B cell (primary cell): ENCODE data around the gene PSAPL1. TPM values are rescaled to one million over a fixed set of nuclear protein-coding genes. Genes with fewer than 3 reads are reported as not detected.

Source experiments
- ATAC-seq: fragments of 200-7000 bp; cut with Tn5 transposase; one replicate; pipeline ENCODE4 v1.10.0; 2021; ENCODE audit warnings: low read depth, mild to moderate bottlenecking, moderate number of reproducible peaks, moderate library complexity
- CTCF ChIA-PET: fragments of 350-600 bp; sonication (Branson Sonifier 250); formaldehyde crosslinking; loops from one replicate; lab custom pipeline; 2021; ENCODE audit warnings: antibody characterized with exemption, inconsistent platforms; lab: Charles Lee
- POLR2A ChIA-PET: fragments of 350-600 bp; sonication (Branson Sonifier 250); formaldehyde crosslinking; loops from one replicate; lab custom pipeline; 2021; ENCODE audit warnings: antibody characterized with exemption; lab: Charles Lee
- DNase-seq: peaks from one replicate; pipeline ENCODE4 v3.0.0; 2013
- H2AFZ ChIP-seq: 2 replicates; pipeline ENCODE4 v1.6.1; 2012; ENCODE audit warnings: mild to moderate bottlenecking, low read depth, low read length; ENCODE audit not compliant: insufficient read depth, poor library complexity, severe bottlenecking
- H3K27ac ChIP-seq, 2 donors: 1 replicate in 1 of 2; 2 replicates in 1 of 2; pipeline ENCODE4 v1.5.1; 2012 to 2013; ENCODE audit warnings: low read length in 2 of 2, mild to moderate bottlenecking in 2 of 2, moderate library complexity in 1 of 2
- H3K27me3 ChIP-seq, 4 experiments: fragments of 200-600 bp in 1 of 4; sonication (generic) in 1 of 4; replicated peaks in 1 of 4; 1 replicate in 2 of 4; 2 replicates in 2 of 4; pipeline versions ENCODE4 v1.6.1 to v1.7.0; 2013 to 2016; ENCODE audit warnings: low read length in 3 of 4, mild to moderate bottlenecking in 2 of 4, mixed read lengths in 1 of 4, moderate library complexity in 1 of 4; ENCODE audit not compliant: insufficient read depth in 4 of 4, control insufficient read depth in 3 of 4; ENCODE audit errors: control extremely low read depth in 1 of 4
- H3K36me3 ChIP-seq, 2 experiments: replicated peaks in 1 of 2; 1 replicate in 1 of 2; 2 replicates in 1 of 2; pipeline versions ENCODE4 v1.6.1 to v1.7.1; 2013; ENCODE audit warnings: low read length in 1 of 2; ENCODE audit not compliant: insufficient read depth in 2 of 2, control insufficient read depth in 1 of 2; ENCODE audit errors: control extremely low read depth in 1 of 2, extremely low read depth in 1 of 2
- H3K4me1 ChIP-seq, 2 donors: fragments of 200-600 bp in 1 of 2; sonication (generic) in 1 of 2; 1 replicate in 1 of 2; 2 replicates in 1 of 2; pipeline versions ENCODE4 v1.5.1 to v1.6.1; 2013 to 2017; ENCODE audit warnings: low read length in 2 of 2; ENCODE audit not compliant: control insufficient read depth in 2 of 2, insufficient read depth in 2 of 2
- H3K4me2 ChIP-seq: replicated peaks from 2 replicates; pipeline ENCODE3; 2012; ENCODE audit warnings: mild to moderate bottlenecking, low read depth, low read length; ENCODE audit not compliant: poor library complexity, severe bottlenecking
- H3K4me3 ChIP-seq, 5 experiments: fragments of 200-600 bp in 1 of 5; sonication (generic) in 1 of 5; 1 replicate in 3 of 5; 2 replicates in 2 of 5; pipeline versions ENCODE4 v1.5.1 to v1.7.0; 2011 to 2016; ENCODE audit warnings: low read length in 4 of 5, mild to moderate bottlenecking in 4 of 5, low read depth in 2 of 5, control low read depth in 1 of 5, moderate library complexity in 1 of 5; ENCODE audit not compliant: insufficient read depth in 1 of 5; ENCODE audit errors: control extremely low read depth in 1 of 5, extremely low read depth in 1 of 5
- H3K79me2 ChIP-seq: fragments of 200-600 bp; sonication (generic); one replicate; pipeline ENCODE4 v1.6.0; 2016; ENCODE audit warnings: low read length; ENCODE audit not compliant: control insufficient read depth, insufficient read depth
- H3K9ac ChIP-seq: fragments of 200-600 bp; sonication (generic); 2 replicates; pipeline ENCODE4 v1.6.1; 2017; ENCODE audit warnings: mild to moderate bottlenecking, low read length, moderate library complexity
- H3K9me3 ChIP-seq, 3 donors: one replicate each; pipeline versions ENCODE4 v1.6.1 to v1.7.1; 2013; ENCODE audit warnings: low read length in 2 of 3; ENCODE audit not compliant: control insufficient read depth in 2 of 3, insufficient read depth in 1 of 3; ENCODE audit errors: control extremely low read depth in 1 of 3
- H4K20me1 ChIP-seq: 2 replicates; pipeline ENCODE4 v1.6.0; 2012; ENCODE audit warnings: mild to moderate bottlenecking, low read length; ENCODE audit not compliant: insufficient read depth, control insufficient read depth, poor library complexity, severe bottlenecking
- H3K27ac Mint-ChIP-seq: one replicate; pipeline ENCODE4 v1.8.0; 2021; ENCODE audit warnings: mixed read lengths
- H3K27me3 Mint-ChIP-seq: one replicate; pipeline ENCODE4 v1.8.0; 2021; ENCODE audit warnings: mixed read lengths
- H3K4me1 Mint-ChIP-seq: one replicate; pipeline ENCODE4 v1.8.0; 2021; ENCODE audit warnings: mixed read lengths
- H3K4me3 Mint-ChIP-seq: one replicate; pipeline ENCODE4 v1.8.0; 2021; ENCODE audit warnings: mixed read lengths
- H3K9me3 Mint-ChIP-seq: one replicate; pipeline ENCODE4 v1.8.0; 2022; ENCODE audit warnings: mixed read lengths; ENCODE audit not compliant: insufficient read depth
- EZH2 ChIP-seq: IDR thresholded peaks from 2 replicates; pipeline ENCODE4 v1.6.1; 2012; ENCODE audit warnings: borderline replicate concordance, low read depth, mild to moderate bottlenecking, moderate library complexity, low read length; ENCODE audit not compliant: insufficient read depth, poor library complexity, severe bottlenecking
- WGBS: methylation state at CpG from one replicate; pipeline ENCODE4 v1.1.5; 2013; ENCODE audit warnings: missing lambda C conversion rate; ENCODE audit not compliant: insufficient coverage; 5-methylcytosine and 5-hydroxymethylcytosine counted together
- intact Hi-C: fragments of 100-400 bp; cut with micrococcal nuclease; formaldehyde crosslinking; loops from one replicate; pipeline ENCODE4 v1.10.0; 2022
- polyA plus RNA-seq: library from polyadenylated mRNA; depleted of rRNA; stranded (reverse); fragments of >200 nt; gene quantifications from 2 replicates; pipeline ENCODE4 v1.2.3, GENCODE V29; 2012
- total RNA-seq, 2 donors: library from RNA; stranded (reverse); fragments of 120-200 nt in 1 of 2; gene quantifications; 1 replicate in 1 of 2; 2 replicates in 1 of 2; pipeline versions ENCODE4 v1.2.3 to v1.2.4, GENCODE V29; 2013 to 2022
- TF ChIP-seq, protein P1 (sequence below): fragments of 200-600 bp; IDR thresholded peaks from one replicate; pipeline ENCODE4 v1.8.0; 2022; ENCODE audit warnings: antibody characterized with exemption, mild to moderate bottlenecking

PSAPL1 gene
- total and polyA plus RNA-seq, 2 donors (not counting 1 experiment from before 2014, with no cell fraction given): not detected

DNA sequence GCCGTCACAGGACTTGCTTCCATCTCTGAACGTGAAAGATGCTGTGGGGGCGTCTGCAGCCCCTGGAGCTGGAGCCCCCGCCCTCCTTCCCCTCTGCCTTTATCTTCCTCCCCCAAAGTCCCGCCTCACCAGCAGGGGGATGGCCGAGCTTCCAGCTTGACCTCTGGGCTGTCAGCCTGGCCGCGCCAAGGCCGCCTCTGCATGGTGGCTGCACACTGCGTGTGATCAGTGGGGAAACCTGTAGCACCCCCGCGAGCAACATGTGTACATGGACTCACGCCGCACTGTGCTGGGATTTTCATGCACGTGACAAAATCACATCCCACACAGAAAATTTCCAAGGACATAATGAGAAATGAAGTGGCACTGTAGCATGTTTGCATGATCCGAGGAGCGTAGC is 26.5 kb upstream of the PSAPL1 start:
- Mint-ChIP-seq H3K27ac (no peak overlapping the region), H3K4me1 (no peaks in the 10 kb centered on the region), H3K27me3 (peaks cover 3% of the 10 kb centered on the region), H3K9me3 (no peaks in the 10 kb centered on the region), H3K4me3 (no peak overlapping the region)
- Histone ChIP-seq H3K36me3 (no peaks in the 10 kb centered on the region), H3K79me2 (no peaks in the 10 kb centered on the region), H3K27ac (no peak overlapping the region), H3K27me3 (no peaks in the 10 kb centered on the region), H3K4me3 (no peak overlapping the region), H3K4me2 (no peak overlapping the region), H2AFZ (no peak overlapping the region), H3K9me3 (peaks cover 0 to 29% (median 0%) of the 10 kb centered on the region in 3 donors), H3K4me1 (no peaks in the 10 kb centered on the region), H3K9ac (no peak overlapping the region), H4K20me1 (no peaks in the 10 kb centered on the region)
- TF ChIP-seq EZH2: no peak
- TF ChIP-seq, protein P1, sequence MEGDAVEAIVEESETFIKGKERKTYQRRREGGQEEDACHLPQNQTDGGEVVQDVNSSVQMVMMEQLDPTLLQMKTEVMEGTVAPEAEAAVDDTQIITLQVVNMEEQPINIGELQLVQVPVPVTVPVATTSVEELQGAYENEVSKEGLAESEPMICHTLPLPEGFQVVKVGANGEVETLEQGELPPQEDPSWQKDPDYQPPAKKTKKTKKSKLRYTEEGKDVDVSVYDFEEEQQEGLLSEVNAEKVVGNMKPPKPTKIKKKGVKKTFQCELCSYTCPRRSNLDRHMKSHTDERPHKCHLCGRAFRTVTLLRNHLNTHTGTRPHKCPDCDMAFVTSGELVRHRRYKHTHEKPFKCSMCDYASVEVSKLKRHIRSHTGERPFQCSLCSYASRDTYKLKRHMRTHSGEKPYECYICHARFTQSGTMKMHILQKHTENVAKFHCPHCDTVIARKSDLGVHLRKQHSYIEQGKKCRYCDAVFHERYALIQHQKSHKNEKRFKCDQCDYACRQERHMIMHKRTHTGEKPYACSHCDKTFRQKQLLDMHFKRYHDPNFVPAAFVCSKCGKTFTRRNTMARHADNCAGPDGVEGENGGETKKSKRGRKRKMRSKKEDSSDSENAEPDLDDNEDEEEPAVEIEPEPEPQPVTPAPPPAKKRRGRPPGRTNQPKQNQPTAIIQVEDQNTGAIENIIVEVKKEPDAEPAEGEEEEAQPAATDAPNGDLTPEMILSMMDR: no peak
- intact Hi-C loops: no loop called here
- CTCF ChIA-PET: no interaction called here
- POLR2A ChIA-PET: no interaction called here
- DNase-seq (no peak), ATAC-seq (no peak)
- 63% methylated on average over 17 of the region's 17 CpGs for whole genome bisulfite sequencing

DNA sequence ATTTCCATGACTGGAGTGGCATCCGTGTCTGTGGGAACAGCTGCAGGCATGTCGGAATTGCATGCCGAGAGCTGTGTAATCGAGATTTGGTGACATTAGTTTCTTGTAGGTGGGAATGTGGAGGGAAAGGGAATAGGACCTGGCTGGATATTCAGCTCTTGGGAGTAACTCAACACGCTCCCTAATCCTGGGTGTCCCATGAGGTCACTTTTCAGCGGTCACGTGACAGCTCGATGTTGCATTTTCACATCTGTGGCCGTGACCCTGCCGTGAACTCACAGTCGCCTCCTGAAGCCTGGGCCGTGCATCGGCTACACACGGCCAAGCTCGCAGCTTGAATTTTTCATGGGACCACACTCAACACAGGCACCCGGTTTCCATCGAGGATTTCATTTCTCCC is 25.8 kb upstream of the PSAPL1 start:
- CTCF ChIA-PET: no interaction called here
- intact Hi-C loops: no loop called here
- DNase-seq (no peak), ATAC-seq (no peak)
- WGBS: 83% methylated on average over 17 of the region's 17 CpGs
- POLR2A ChIA-PET: no interaction called here
- Histone ChIP-seq H3K4me3 (no peak overlapping the region), H3K4me2 (no peak overlapping the region), H3K79me2 (no peaks in the 10 kb centered on the region), H3K27ac (no peak overlapping the region), H4K20me1 (no peaks in the 10 kb centered on the region), H3K36me3 (no peaks in the 10 kb centered on the region), H3K9ac (no peak overlapping the region), H3K4me1 (no peaks in the 10 kb centered on the region), H3K27me3 (no peaks in the 10 kb centered on the region), H2AFZ (no peak overlapping the region), H3K9me3 (peaks cover 0 to 27% (median 0%) of the 10 kb centered on the region in 3 donors)
- Mint-ChIP-seq H3K27me3 (peaks cover 3% of the 10 kb centered on the region), H3K9me3 (no peaks in the 10 kb centered on the region), H3K4me1 (no peaks in the 10 kb centered on the region), H3K27ac (no peak overlapping the region), H3K4me3 (no peak overlapping the region)
- TF ChIP-seq EZH2: no peak
- TF ChIP-seq, protein P1: no peak
